Caco-2 (cell line): ENCODE measurements around the gene MRFAP1L1. TPM values are rescaled to one million over a fixed set of nuclear protein-coding genes. Genes with fewer than 3 reads are reported as not detected.

Source experiments
- BruUV-seq: library from RNA; stranded (reverse); fragments of 400-500 nt; replicated peaks from 2 replicates; lab custom pipeline; 2021; lab: Mats Ljungman, UMichigan
- CTCF ChIA-PET: fragments of 300-600 bp; sonication (Branson Sonifier 250); formaldehyde crosslinking; loops from one replicate; lab custom pipeline; 2022; ENCODE audit warnings: antibody characterized with exemption; lab: Charles Lee
- POLR2A ChIA-PET: fragments of 300-600 bp; sonication (Branson Sonifier 250); formaldehyde crosslinking; loops from one replicate; lab custom pipeline; 2022; ENCODE audit warnings: antibody characterized with exemption; lab: Charles Lee
- DNase-seq, 2 experiments: peaks; one replicate each; pipeline versions ENCODE4 v3.0.0 to v3.0.0-alpha.2; 2020 to 2022
- H3K27me3 ChIP-seq: replicated peaks from 2 replicates; pipeline ENCODE4 v1.6.0; 2011; ENCODE audit warnings: low read length; ENCODE audit not compliant: control insufficient read depth, insufficient read depth
- H3K36me3 ChIP-seq: 2 replicates; pipeline ENCODE4 v1.5.1; 2011; ENCODE audit warnings: low read length; ENCODE audit not compliant: control insufficient read depth, insufficient read depth
- H3K4me1 ChIP-seq: fragments of 250-450 bp; sonication (Bioruptor Pico); 2 replicates; pipeline ENCODE4 v1.5.1; 2020; ENCODE audit warnings: mild to moderate bottlenecking
- H3K4me3 ChIP-seq: 2 replicates; pipeline ENCODE4 v1.5.1; 2011; ENCODE audit warnings: low read depth, mild to moderate bottlenecking, control low read depth, low read length
- H3K9me3 ChIP-seq: fragments of 250-450 bp; sonication (Bioruptor Pico); 2 replicates; pipeline ENCODE4 v1.5.1; 2020; ENCODE audit warnings: mild to moderate bottlenecking, moderate library complexity
- H3K27ac Mint-ChIP-seq: one replicate; pipeline ENCODE4 v1.8.0; 2022; ENCODE audit warnings: mixed read lengths; ENCODE audit not compliant: unreplicated experiment
- H3K27me3 Mint-ChIP-seq: one replicate; pipeline ENCODE4 v1.8.0; 2022; ENCODE audit warnings: mixed read lengths; ENCODE audit not compliant: insufficient read depth, unreplicated experiment
- H3K36me3 Mint-ChIP-seq: one replicate; pipeline ENCODE4 v1.8.0; 2022; ENCODE audit warnings: mild to moderate bottlenecking, mixed read lengths; ENCODE audit not compliant: insufficient read depth, unreplicated experiment
- H3K4me1 Mint-ChIP-seq: one replicate; pipeline ENCODE4 v1.8.0; 2022; ENCODE audit warnings: low read depth, mixed read lengths; ENCODE audit not compliant: unreplicated experiment
- H3K4me3 Mint-ChIP-seq: one replicate; pipeline ENCODE4 v1.8.0; 2022; ENCODE audit warnings: mild to moderate bottlenecking, moderate library complexity, mixed read lengths; ENCODE audit not compliant: unreplicated experiment
- H3K9me3 Mint-ChIP-seq: one replicate; pipeline ENCODE4 v1.8.0; 2022; ENCODE audit warnings: mixed read lengths; ENCODE audit not compliant: unreplicated experiment
- CTCF ChIP-seq, 2 experiments: fragments of 200-600 bp in 1 of 2; IDR thresholded peaks; 1 replicate in 1 of 2; 2 replicates in 1 of 2; pipeline versions ENCODE4 v1.5.1 to v1.8.0; 2011 to 2022; ENCODE audit warnings: antibody characterized with exemption in 1 of 2, control low read depth in 1 of 2, inconsistent platforms in 1 of 2, low read depth in 1 of 2, low read length in 1 of 2, mild to moderate bottlenecking in 1 of 2, moderate library complexity in 1 of 2; ENCODE audit not compliant: insufficient read depth in 1 of 2, severe bottlenecking in 1 of 2, unreplicated experiment in 1 of 2
- intact Hi-C: fragments of 100-400 bp; cut with micrococcal nuclease; formaldehyde crosslinking; loops from one replicate; pipeline ENCODE4 v1.10.0; 2022; ENCODE audit not compliant: unreplicated experiment
- total RNA-seq: library from RNA; stranded (reverse); gene quantifications from 2 replicates; pipeline ENCODE4 v1.2.3, GENCODE V29; 2022

The MRFAP1L1 gene
- total RNA-seq, 1 experiment from 2014 or later = 47.5 TPM

GRCh38 chr4:6699388-6699787, 10.3 kb downstream of the MRFAP1L1 start:
- DNase-seq = no peak
- no TSS peak for BruUV-seq
- Mint-ChIP-seq H3K36me3 (peaks cover 35% of the 10 kb centered on the region), H3K27me3 (no peaks in the 10 kb centered on the region), H3K4me1 (peaks cover 25% of the 10 kb centered on the region), H3K9me3 (peaks cover 11% of the 10 kb centered on the region), H3K4me3 (no peak overlapping the region), H3K27ac (no peak overlapping the region)
- H3K27me3 ChIP-seq = no peaks in the 10 kb centered on the region
- peaks cover 3% of the 10 kb centered on the region; the same call in 1 of the 2 replicates for H3K9me3 ChIP-seq
- intact Hi-C loops = no loop called here
- H3K36me3 ChIP-seq = peaks cover 3% of the 10 kb centered on the region; the same call in 1 of the 2 replicates
- TF ChIP-seq CTCF (IDR thresholded peaks at IDR 0.05; ENCODE audit: insufficient read depth in 1 of 2, low read depth in 1 of 2, low read length in 1 of 2, severe bottlenecking in 1 of 2, unreplicated experiment in 1 of 2) = no peak
- CTCF ChIA-PET = interaction anchor here (0.7 to 1.5 kb wide), 3 partner anchors 9 to 26 kb away, joined by 3 read pairs; a partner anchor contains a TSS
- H3K4me1 ChIP-seq = peaks cover 21% of the 10 kb centered on the region
- POLR2A ChIA-PET = no interaction called here
- no peak overlapping the region for H3K4me3 ChIP-seq

- Mint-ChIP-seq H3K4me3 (no peak overlapping the region), H3K27me3 (no peaks in the 10 kb centered on the region), H3K4me1 (peaks cover 42% of the 10 kb centered on the region), H3K9me3 (no peaks in the 10 kb centered on the region), H3K36me3 (peaks cover 26% of the 10 kb centered on the region), H3K27ac (no peak overlapping the region)
- POLR2A ChIA-PET = no interaction called here
- Histone ChIP-seq H3K27me3 (no peaks in the 10 kb centered on the region), H3K4me3 (no peak overlapping the region), H3K4me1 (peaks cover 40% of the 10 kb centered on the region), H3K9me3 (no peaks in the 10 kb centered on the region), H3K36me3 (no peaks in the 10 kb centered on the region)
- CTCF ChIA-PET = no interaction called here
- TF ChIP-seq CTCF (IDR thresholded peaks at IDR 0.05; ENCODE audit: insufficient read depth in 1 of 2, low read depth in 1 of 2, low read length in 1 of 2, severe bottlenecking in 1 of 2, unreplicated experiment in 1 of 2) = no peak
- no peak for DNase-seq
- intact Hi-C loops = no loop called here
- no TSS peak for BruUV-seq
Measured at GRCh38 chr4:6697131-6697530, 12.5 kb downstream of the MRFAP1L1 start.

DNA sequence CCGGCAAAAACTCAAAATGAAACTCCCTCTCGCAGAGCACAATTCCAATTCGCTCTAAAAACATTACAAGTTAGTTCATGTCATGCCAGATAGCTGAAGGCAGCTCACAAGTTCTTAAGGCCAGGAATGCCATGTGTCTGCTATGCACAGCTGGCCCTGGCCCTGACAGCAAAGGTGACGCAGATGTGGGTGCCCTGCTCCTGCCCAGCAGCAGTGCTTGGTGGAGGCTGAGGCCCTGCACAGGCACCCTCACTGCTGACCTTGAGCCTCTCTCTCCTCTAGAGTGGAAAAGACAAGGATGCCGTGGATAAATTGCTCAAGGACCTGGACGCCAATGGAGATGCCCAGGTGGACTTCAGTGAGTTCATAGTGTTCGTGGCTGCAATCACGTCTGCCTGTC, 13.1 kb downstream of the MRFAP1L1 start:
- Mint-ChIP-seq H3K4me1 (peaks cover 42% of the 10 kb centered on the region), H3K27me3 (no peaks in the 10 kb centered on the region), H3K4me3 (no peak overlapping the region), H3K27ac (peak overlapping the region; percentile 92), H3K9me3 (no peaks in the 10 kb centered on the region), H3K36me3 (peaks cover 26% of the 10 kb centered on the region)
- no peak for TF ChIP-seq CTCF (IDR thresholded peaks at IDR 0.05; ENCODE audit: insufficient read depth in 1 of 2, low read depth in 1 of 2, low read length in 1 of 2, severe bottlenecking in 1 of 2, unreplicated experiment in 1 of 2)
- CTCF ChIA-PET = interaction anchor here (1.4 to 1.6 kb wide), 4 partner anchors 11 to 122 kb away, joined by 4 to 12 read pairs (median 5); partner anchors contain the start of gene MAN2B2
- BruUV-seq = no TSS peak
- intact Hi-C loops = loop anchor here (1.0 kb wide), 1 partner anchor 22 kb away; a partner anchor contains a TSS
- H3K4me3 ChIP-seq = no peak overlapping the region
- DNase-seq = no peak
- peaks cover 40% of the 10 kb centered on the region for H3K4me1 ChIP-seq
- H3K36me3 ChIP-seq = no peaks in the 10 kb centered on the region
- no peaks in the 10 kb centered on the region for H3K27me3 ChIP-seq
- POLR2A ChIA-PET = interaction anchor here (2.1 kb wide), 1 partner anchor 23 kb away, joined by 7 read pairs; a partner anchor contains a TSS
- H3K9me3 ChIP-seq = no peaks in the 10 kb centered on the region
